CD4-positive, alpha-beta T cell (primary cell): ENCODE measurements around the gene EIF2B5. TPM values are rescaled to one million over a fixed set of nuclear protein-coding genes. Genes with fewer than 3 reads are reported as not detected.

Source experiments
- ATAC-seq: fragments of 200-7000 bp; cut with Tn5 transposase; one replicate; pipeline ENCODE4 v1.10.0; 2022; ENCODE audit warnings: mild to moderate bottlenecking; ENCODE audit not compliant: poor library complexity
- CTCF ChIA-PET: fragments of 350-600 bp; sonication (Branson Sonifier 250); formaldehyde crosslinking; loops from one replicate; lab custom pipeline; 2021; ENCODE audit warnings: antibody characterized with exemption, inconsistent platforms; lab: Charles Lee
- POLR2A ChIA-PET: fragments of 350-600 bp; sonication (Branson Sonifier 250); formaldehyde crosslinking; loops from one replicate; lab custom pipeline; 2021; ENCODE audit warnings: antibody characterized with exemption, inconsistent platforms; lab: Charles Lee
- DNase-seq, 14 experiments: peaks; one replicate each; pipeline ENCODE4 v3.0.0-alpha.2; 2013 to 2020; ENCODE audit warnings: mixed read lengths in 2 of 14
- H3K27ac ChIP-seq, 2 donors: one replicate each; pipeline versions ENCODE4 v1.5.1 to v1.7.0; 2013; ENCODE audit warnings: low read length in 2 of 2, low read depth in 1 of 2, mild to moderate bottlenecking in 1 of 2
- H3K27me3 ChIP-seq, 2 experiments: 1 replicate in 1 of 2; 2 replicates in 1 of 2; pipeline versions ENCODE4 v1.6.1 to v1.7.0; 2013; ENCODE audit warnings: low read length in 2 of 2, control low read depth in 1 of 2, mild to moderate bottlenecking in 1 of 2, moderate library complexity in 1 of 2; ENCODE audit not compliant: insufficient read depth in 2 of 2, control insufficient read depth in 1 of 2
- H3K36me3 ChIP-seq: one replicate; pipeline ENCODE4 v1.6.1; 2013; ENCODE audit warnings: low read length, control low read depth; ENCODE audit not compliant: insufficient read depth
- H3K4me1 ChIP-seq: one replicate; pipeline ENCODE4 v1.6.1; 2013; ENCODE audit warnings: low read length, control low read depth; ENCODE audit not compliant: insufficient read depth
- H3K4me3 ChIP-seq: one replicate; pipeline ENCODE4 v1.5.1; 2013; ENCODE audit warnings: mild to moderate bottlenecking, low read length, moderate library complexity
- H3K9me3 ChIP-seq, 2 experiments: 1 replicate in 1 of 2; 2 replicates in 1 of 2; pipeline versions ENCODE4 v1.6.1 to v1.7.0; 2013; ENCODE audit warnings: low read length in 2 of 2, mild to moderate bottlenecking in 2 of 2, control low read depth in 1 of 2, moderate library complexity in 1 of 2; ENCODE audit not compliant: control insufficient read depth in 1 of 2, insufficient read depth in 1 of 2
- H3K27ac Mint-ChIP-seq: one replicate; pipeline ENCODE4 v1.8.0; 2020; ENCODE audit warnings: mixed read lengths
- H3K27me3 Mint-ChIP-seq: one replicate; pipeline ENCODE4 v1.8.0; 2021; ENCODE audit warnings: mixed read lengths
- H3K36me3 Mint-ChIP-seq: one replicate; pipeline ENCODE4 v1.8.0; 2021; ENCODE audit warnings: low read depth, mixed read lengths
- H3K4me1 Mint-ChIP-seq: one replicate; pipeline ENCODE4 v1.8.0; 2021; ENCODE audit warnings: low read depth, mixed read lengths
- H3K4me3 Mint-ChIP-seq: one replicate; pipeline ENCODE4 v1.8.0; 2020; ENCODE audit warnings: mild to moderate bottlenecking, mixed read lengths
- H3K9me3 Mint-ChIP-seq: one replicate; pipeline ENCODE4 v1.8.0; 2020; ENCODE audit warnings: mixed read lengths
- intact Hi-C, 2 experiments: fragments of 100-400 bp; cut with DNase I in 1 of 2; cut with micrococcal nuclease in 1 of 2; formaldehyde crosslinking; loops; one replicate each; pipeline versions ENCODE4 v1.15.1 to v1.9.0; 2023 to 2025; cut with DNase I, micrococcal nuclease
- total RNA-seq, 174 experiments: library from RNA in 2 of 174; stranded (reverse) in 2 of 174; gene quantifications; one replicate each; pipeline ENCODE4 v1.2.3 and lab custom pipeline; 2021 to 2026
- TF ChIP-seq, protein P1 (sequence below): fragments of 200-600 bp; IDR thresholded peaks from one replicate; pipeline ENCODE4 v1.8.0; 2022; ENCODE audit warnings: antibody characterized with exemption, mild to moderate bottlenecking

The EIF2B5 gene
- total RNA-seq, 2 experiments from 2014 or later = 53.6 TPM

DNA sequence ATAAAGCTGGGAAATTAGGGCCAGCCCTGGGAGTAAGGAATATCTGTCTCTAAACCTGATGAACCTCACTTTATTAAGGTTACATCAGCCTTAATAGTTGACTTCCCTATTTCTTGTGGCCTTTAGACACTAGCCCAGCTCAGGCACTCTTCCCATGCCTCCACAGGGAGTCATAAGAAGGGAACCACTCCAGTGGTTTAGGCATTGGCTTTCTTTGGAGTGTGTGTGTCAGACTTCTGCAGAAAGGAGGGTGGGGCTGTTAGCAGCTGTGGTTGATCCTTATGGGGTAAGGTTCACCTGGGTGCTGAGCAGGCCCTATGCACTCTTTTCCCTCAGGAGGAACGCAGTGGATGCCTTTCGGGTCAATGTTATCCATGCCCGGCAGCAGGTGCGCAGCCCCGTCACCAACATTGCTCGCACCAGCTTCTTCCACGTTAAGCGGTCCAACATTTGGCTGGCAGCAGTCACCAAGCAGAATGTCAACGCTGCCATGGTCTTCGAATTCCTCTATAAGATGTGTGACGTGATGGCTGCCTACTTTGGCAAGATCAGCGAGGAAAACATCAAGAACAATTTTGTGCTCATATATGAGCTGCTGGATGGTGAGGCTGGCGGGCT is 43.5 kb downstream of the EIF2B5 start:
- Mint-ChIP-seq H3K27ac (no peak overlapping the region), H3K27me3 (no peaks in the 10 kb centered on the region), H3K4me3 (no peak overlapping the region), H3K9me3 (no peaks in the 10 kb centered on the region), H3K4me1 (peaks cover 42% of the 10 kb centered on the region), H3K36me3 (peaks cover 67% of the 10 kb centered on the region)
- no peak for ATAC-seq
- H3K36me3 ChIP-seq = peaks cover 69% of the 10 kb centered on the region
- DNase-seq = peak in 1 of 14 experiments; percentile 14
- intact Hi-C loops = loop anchor here in 1 of 2 experiments (10.0 kb wide), 1 partner anchor 1194 kb away; the partner anchor contains the start of gene DCUN1D1
- no peak overlapping the region for H3K4me3 ChIP-seq
- TF ChIP-seq, protein P1, sequence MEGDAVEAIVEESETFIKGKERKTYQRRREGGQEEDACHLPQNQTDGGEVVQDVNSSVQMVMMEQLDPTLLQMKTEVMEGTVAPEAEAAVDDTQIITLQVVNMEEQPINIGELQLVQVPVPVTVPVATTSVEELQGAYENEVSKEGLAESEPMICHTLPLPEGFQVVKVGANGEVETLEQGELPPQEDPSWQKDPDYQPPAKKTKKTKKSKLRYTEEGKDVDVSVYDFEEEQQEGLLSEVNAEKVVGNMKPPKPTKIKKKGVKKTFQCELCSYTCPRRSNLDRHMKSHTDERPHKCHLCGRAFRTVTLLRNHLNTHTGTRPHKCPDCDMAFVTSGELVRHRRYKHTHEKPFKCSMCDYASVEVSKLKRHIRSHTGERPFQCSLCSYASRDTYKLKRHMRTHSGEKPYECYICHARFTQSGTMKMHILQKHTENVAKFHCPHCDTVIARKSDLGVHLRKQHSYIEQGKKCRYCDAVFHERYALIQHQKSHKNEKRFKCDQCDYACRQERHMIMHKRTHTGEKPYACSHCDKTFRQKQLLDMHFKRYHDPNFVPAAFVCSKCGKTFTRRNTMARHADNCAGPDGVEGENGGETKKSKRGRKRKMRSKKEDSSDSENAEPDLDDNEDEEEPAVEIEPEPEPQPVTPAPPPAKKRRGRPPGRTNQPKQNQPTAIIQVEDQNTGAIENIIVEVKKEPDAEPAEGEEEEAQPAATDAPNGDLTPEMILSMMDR = no peak
- POLR2A ChIA-PET = no interaction called here
- no peaks in the 10 kb centered on the region for H3K27me3 ChIP-seq
- no peaks in the 10 kb centered on the region for H3K9me3 ChIP-seq
- H3K4me1 ChIP-seq = peaks cover 35% of the 10 kb centered on the region
- CTCF ChIA-PET = no interaction called here
- no peak overlapping the region for H3K27ac ChIP-seq

DNA sequence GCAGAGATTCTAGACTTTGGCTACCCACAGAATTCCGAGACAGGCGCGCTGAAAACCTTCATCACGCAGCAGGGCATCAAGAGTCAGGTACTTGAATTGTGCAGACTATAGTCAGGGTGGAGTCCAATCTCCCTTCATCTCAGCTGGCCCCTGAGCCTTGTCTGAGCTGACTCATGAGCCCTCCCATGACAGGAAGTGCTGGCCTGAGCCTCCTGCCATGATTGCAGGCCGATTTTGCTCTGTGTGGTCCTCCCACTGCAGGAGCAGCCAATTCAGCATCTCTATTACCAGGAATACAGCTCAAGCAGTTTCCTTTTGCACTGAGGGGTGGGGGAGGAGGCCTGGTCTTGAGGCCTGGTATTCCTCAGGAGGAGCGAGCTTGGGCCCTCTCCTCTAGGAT is 45.0 kb downstream of the EIF2B5 start:
- H3K9me3 ChIP-seq = no peaks in the 10 kb centered on the region
- H3K27ac Mint-ChIP-seq = no peak overlapping the region
- no peak for ATAC-seq
- H3K27ac ChIP-seq = no peak overlapping the region
- TF ChIP-seq, protein P1 = no peak
- peaks cover 76% of the 10 kb centered on the region for H3K36me3 ChIP-seq
- no peak overlapping the region for H3K4me3 ChIP-seq
- H3K9me3 Mint-ChIP-seq = no peaks in the 10 kb centered on the region
- peaks cover 31% of the 10 kb centered on the region for H3K4me1 ChIP-seq
- ChIA-PET CTCF (no interaction called here), POLR2A (interaction anchor here (1.7 kb wide), 1 partner anchor 46 kb away, joined by 4 read pairs; the partner anchor contains the start of gene EIF2B5)
- intact Hi-C loops = loop anchor here in 1 of 2 experiments (10.0 kb wide), 1 partner anchor 545 kb away; the partner anchor contains the start of gene KLHL24
- H3K27me3 Mint-ChIP-seq = no peaks in the 10 kb centered on the region
- H3K4me3 Mint-ChIP-seq = no peak overlapping the region
- H3K27me3 ChIP-seq = no peaks in the 10 kb centered on the region
- no peak for DNase-seq
- peaks cover 75% of the 10 kb centered on the region for H3K36me3 Mint-ChIP-seq
- peaks cover 37% of the 10 kb centered on the region for H3K4me1 Mint-ChIP-seq

DNA sequence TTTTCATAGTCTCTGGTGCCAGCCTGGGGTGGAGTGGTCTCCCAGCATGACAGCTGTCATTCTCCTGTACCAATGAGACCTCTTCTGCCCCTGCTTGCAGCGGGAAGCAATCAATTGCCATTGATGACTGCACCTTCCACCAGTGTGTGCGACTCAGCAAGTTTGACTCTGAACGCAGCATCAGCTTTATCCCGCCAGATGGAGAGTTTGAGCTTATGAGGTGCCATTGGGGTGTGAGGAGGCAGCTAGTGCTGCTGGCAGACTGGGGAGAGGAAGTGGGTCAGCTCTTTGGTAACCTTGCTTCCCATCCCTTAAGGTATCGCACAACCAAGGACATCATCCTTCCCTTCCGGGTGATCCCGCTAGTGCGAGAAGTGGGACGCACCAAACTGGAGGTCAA is 46.4 kb downstream of the EIF2B5 start:
- TF ChIP-seq, protein P1 = no peak
- ATAC-seq = no peak
- Mint-ChIP-seq H3K4me1 (peaks cover 38% of the 10 kb centered on the region), H3K36me3 (peaks cover 86% of the 10 kb centered on the region), H3K27me3 (no peaks in the 10 kb centered on the region), H3K9me3 (no peaks in the 10 kb centered on the region), H3K4me3 (no peak overlapping the region), H3K27ac (no peak overlapping the region)
- no peaks in the 10 kb centered on the region for H3K9me3 ChIP-seq
- H3K27me3 ChIP-seq = no peaks in the 10 kb centered on the region
- peaks cover 76% of the 10 kb centered on the region for H3K36me3 ChIP-seq
- DNase-seq = no peak
- no peak overlapping the region for H3K27ac ChIP-seq
- H3K4me3 ChIP-seq = no peak overlapping the region
- ChIA-PET CTCF (interaction anchor here (0.6 kb wide), 1 partner anchor 17 kb away, joined by 3 read pairs; no protein-coding TSS in a partner anchor), POLR2A (no interaction called here)
- peaks cover 27% of the 10 kb centered on the region for H3K4me1 ChIP-seq
- intact Hi-C loops = loop anchor here in 1 of 2 experiments (10.0 kb wide), 1 partner anchor 547 kb away; the partner anchor contains the start of gene KLHL24
